ENCODE data around the gene SCN4B. TPM values are rescaled to one million over a fixed set of nuclear protein-coding genes. Genes with fewer than 3 reads are reported as not detected.

Gene SCN4B
- total and polyA plus RNA-seq, 2 of the 8 experiments (the other 6 are each of a cell fraction or from before 2014, with no cell fraction given) = 2.8 to 4.9 TPM

DNA sequence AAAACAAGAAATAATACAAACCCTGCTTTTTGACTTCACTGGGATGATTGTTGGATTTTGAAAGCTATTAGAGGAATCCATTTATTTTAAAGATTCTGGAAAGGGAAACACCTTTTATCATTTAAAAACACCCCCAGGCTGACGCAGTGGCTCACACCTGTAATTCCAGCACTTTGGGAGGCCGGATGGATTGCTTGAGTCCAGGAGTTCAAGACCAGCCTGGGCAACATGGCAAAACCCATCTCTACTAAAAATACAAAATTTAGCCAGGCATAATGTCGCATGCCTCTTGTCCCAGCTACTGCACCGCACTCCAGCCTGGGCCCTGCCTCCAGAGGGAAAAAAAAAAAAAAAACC, 24.1 kb upstream of the SCN4B start:
- Histone ChIP-seq H2BK5ac (ENCODE audit: low read depth, low read length) (no peak overlapping the region), H2BK12ac (ENCODE audit: low read depth, low read length) (no peak overlapping the region), H3K14ac (ENCODE audit: insufficient read length) (no peak overlapping the region), H3K4me1 (replicated peaks in 1 of 4; ENCODE audit: control insufficient read depth in 3 of 4, insufficient read depth in 4 of 4, low read length in 3 of 4) (peaks cover 7 to 30% (median 19%) of the 10 kb centered on the region in 4 experiments), H3K56ac (replicated peaks; ENCODE audit: insufficient read length, low read depth, low read length) (no peak overlapping the region), H2AK5ac (ENCODE audit: low read depth, low read length) (no peak overlapping the region), H3K4ac (replicated peaks; ENCODE audit: insufficient read length, low read depth, low read length) (no peak overlapping the region), H3K27me3 (replicated peaks in 1 of 4; ENCODE audit: control insufficient read depth in 3 of 4, extremely low read depth in 1 of 4, insufficient read depth in 3 of 4, low read length in 3 of 4) (peaks cover 0 to 41% (median 38%) of the 10 kb centered on the region in 4 experiments; a peak in 6 of 7 replicates), H2AFZ (ENCODE audit: low read length) (no peak overlapping the region), H3K79me1 (ENCODE audit: low read depth, low read length) (no peaks in the 10 kb centered on the region), H3K18ac (ENCODE audit: extremely low read depth, low read length) (no peak overlapping the region), H3K4me2 (ENCODE audit: insufficient read depth in 1 of 2, low read depth in 2 of 2, low read length in 2 of 2) (peak overlapping the region in 1 of 2 experiments; percentile 94; a peak in 1 of 4 replicates), H4K8ac (ENCODE audit: extremely low read depth, insufficient read depth, low read length) (no peak overlapping the region), H3K79me2 (ENCODE audit: control insufficient read depth in 1 of 2, insufficient read depth in 2 of 2, low read length in 2 of 2) (no peaks in the 10 kb centered on the region), H3K36me3 (ENCODE audit: control insufficient read depth in 2 of 4, insufficient read depth in 4 of 4, low read length in 3 of 4) (no peaks in the 10 kb centered on the region), H4K20me1 (replicated peaks in 1 of 2; ENCODE audit: control insufficient read depth in 1 of 2, insufficient read depth in 2 of 2, low read length in 2 of 2) (no peaks in the 10 kb centered on the region), H3K23me2 (ENCODE audit: low read depth, low read length) (peaks cover 10% of the 10 kb centered on the region), H3K27ac (ENCODE audit: low read depth, low read length) (no peak overlapping the region), H3K4me3 (ENCODE audit: extremely low read depth in 1 of 4, insufficient read depth in 2 of 4, low read depth in 3 of 4, low read length in 4 of 4) (peak overlapping the region in 1 of 4 experiments; percentile 74; a peak in 1 of 8 replicates), H2BK15ac (ENCODE audit: low read length) (no peak overlapping the region), H2BK120ac (replicated peaks; ENCODE audit: low read depth, low read length) (no peak overlapping the region), H4K5ac (ENCODE audit: insufficient read length, low read depth, low read length) (no peak overlapping the region), H3K23ac (ENCODE audit: insufficient read length) (no peak overlapping the region), H3K9me3 (ENCODE audit: insufficient read depth in 2 of 2, low read depth in 1 of 2, low read length in 1 of 2) (no peaks in the 10 kb centered on the region), H3K9ac (replicated peaks in 1 of 4; ENCODE audit: extremely low read depth in 1 of 4, low read depth in 3 of 4, low read length in 3 of 4) (no peak overlapping the region), H4K91ac (replicated peaks; ENCODE audit: insufficient read length, low read length) (no peak overlapping the region), H2BK20ac (ENCODE audit: low read length) (no peak overlapping the region)
- 86% methylated on average over 4 of the region's 4 CpGs; no CpG with 5 or more reads in 1 of the 2 experiments for WGBS, 2 experiments (ENCODE audit: extremely low coverage in 1 of 2, insufficient coverage in 1 of 2, insufficient read length in 1 of 2, insufficient replicate concordance in 2 of 2, low coverage in 1 of 2, low lambda C conversion rate in 2 of 2, missing lambda C conversion rate in 1 of 2)
- ChIA-PET POLR2A (ENCODE audit: partially characterized antibody) (interaction anchor here (1.2 kb wide), 1 partner anchor 28 kb away, joined by 3 read pairs; no protein-coding TSS in a partner anchor), CTCF (ENCODE audit: partially characterized antibody) (interaction anchor here (0.6 to 2.3 kb wide), 3 partner anchors 20 to 214 kb away, joined by 4 to 15 read pairs (median 4); no protein-coding TSS in a partner anchor)
- DNase-seq (ENCODE audit: low read depth in 1 of 2, low spot score in 2 of 2) (no peak), FAIRE-seq (no peak)
- TF ChIP-seq, protein P1, sequence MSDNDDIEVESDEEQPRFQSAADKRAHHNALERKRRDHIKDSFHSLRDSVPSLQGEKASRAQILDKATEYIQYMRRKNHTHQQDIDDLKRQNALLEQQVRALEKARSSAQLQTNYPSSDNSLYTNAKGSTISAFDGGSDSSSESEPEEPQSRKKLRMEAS (IDR thresholded peaks at IDR 0.05) = no peak
- no peak for TF ChIP-seq RAD21 (IDR thresholded peaks at IDR 0.05 in 1 of 2, conservative IDR thresholded peaks at IDR 0.05 in 1 of 2; ENCODE audit: low read depth in 2 of 2, low read length in 2 of 2)
- TF ChIP-seq, protein P2, sequence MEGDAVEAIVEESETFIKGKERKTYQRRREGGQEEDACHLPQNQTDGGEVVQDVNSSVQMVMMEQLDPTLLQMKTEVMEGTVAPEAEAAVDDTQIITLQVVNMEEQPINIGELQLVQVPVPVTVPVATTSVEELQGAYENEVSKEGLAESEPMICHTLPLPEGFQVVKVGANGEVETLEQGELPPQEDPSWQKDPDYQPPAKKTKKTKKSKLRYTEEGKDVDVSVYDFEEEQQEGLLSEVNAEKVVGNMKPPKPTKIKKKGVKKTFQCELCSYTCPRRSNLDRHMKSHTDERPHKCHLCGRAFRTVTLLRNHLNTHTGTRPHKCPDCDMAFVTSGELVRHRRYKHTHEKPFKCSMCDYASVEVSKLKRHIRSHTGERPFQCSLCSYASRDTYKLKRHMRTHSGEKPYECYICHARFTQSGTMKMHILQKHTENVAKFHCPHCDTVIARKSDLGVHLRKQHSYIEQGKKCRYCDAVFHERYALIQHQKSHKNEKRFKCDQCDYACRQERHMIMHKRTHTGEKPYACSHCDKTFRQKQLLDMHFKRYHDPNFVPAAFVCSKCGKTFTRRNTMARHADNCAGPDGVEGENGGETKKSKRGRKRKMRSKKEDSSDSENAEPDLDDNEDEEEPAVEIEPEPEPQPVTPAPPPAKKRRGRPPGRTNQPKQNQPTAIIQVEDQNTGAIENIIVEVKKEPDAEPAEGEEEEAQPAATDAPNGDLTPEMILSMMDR (IDR thresholded peaks at IDR 0.05; ENCODE audit: control extremely low read depth in 1 of 3, insufficient read depth in 1 of 3, low read depth in 1 of 3, low read length in 3 of 3) = no peak
- no peak for TF ChIP-seq TAF1 (IDR thresholded peaks at IDR 0.05; ENCODE audit: low read depth, low read length)
- TF ChIP-seq ASH2L (IDR thresholded peaks at IDR 0.05; ENCODE audit: low read length) = no peak
- TF ChIP-seq GABPA (IDR thresholded peaks at IDR 0.05; ENCODE audit: borderline replicate concordance, insufficient read depth, low read length) = no peak
- no peak for TF ChIP-seq EP300 (IDR thresholded peaks at IDR 0.05; ENCODE audit: borderline replicate concordance in 1 of 2, low read depth in 2 of 2, low read length in 2 of 2)
- no peak for TF ChIP-seq POU5F1 (IDR thresholded peaks at IDR 0.05; ENCODE audit: low read depth, low read length)
- TF ChIP-seq RFX5 (IDR thresholded peaks at IDR 0.05; ENCODE audit: borderline replicate concordance, low read depth, low read length) = no peak

All from H1 (cell line).